ENCODE data around the gene CASP12. TPM values are rescaled to one million over a fixed set of nuclear protein-coding genes. Genes with fewer than 3 reads are reported as not detected.
"Not testable (repeated sequence)": the region's sequence is repeated elsewhere in the genome, so short reads cannot be mapped to it uniquely, and the experiment has no call there.

The CASP12 gene
- total RNA-seq (under 1 TPM in 3 of 4 donors, not detected in 1; 0.25 to 0.45 (median 0.26) TPM), polyA plus RNA-seq (0.23 TPM)
- long read RNA-seq, donor 1: 0 reads
- long read RNA-seq, donor 2: 0 reads
- long read RNA-seq, donor 3, partial matches to known transcripts: 0 of 1 reads
- long read RNA-seq, donor 3, other reads (novel, unspliced or antisense): 1 of 1 reads
- long read RNA-seq, donor 4: 0 reads

- intact Hi-C loops (cut with DNase I): no loop called here
- no peaks in the 10 kb centered on the region for H3K9me3 ChIP-seq (ENCODE audit: control insufficient read depth, low read length)
- DNase-seq (peak in 1 of 3 donors; percentile 19), ATAC-seq (peak; percentile 72 to 91)
- 32% methylated on average over 9 of the region's 9 CpGs for WGBS
- H3K4me1 ChIP-seq (ENCODE audit: control insufficient read depth, insufficient read depth, low read length): no peaks in the 10 kb centered on the region
- peak within 1 kb of the TSS; percentile 63 for H3K4me3 ChIP-seq (ENCODE audit: low read length)
- peak within 1 kb of the TSS; percentile 79 for H3K27ac ChIP-seq (ENCODE audit: low read length)
- H3K27me3 ChIP-seq (ENCODE audit: control insufficient read depth, insufficient read depth): no peaks in the 10 kb centered on the region
Observed at GRCh38 chr11:104897891-104898684, at the start of gene CASP12. TSS of gene CASP12 (minus strand) at chr11:104898460.

- intact Hi-C loops (cut with DNase I): no loop called here
- no peaks in the 10 kb centered on the region for H3K9me3 ChIP-seq (ENCODE audit: control insufficient read depth, low read length)
- no peak overlapping the region for H3K27ac ChIP-seq (ENCODE audit: low read length)
- H3K4me1 ChIP-seq (ENCODE audit: control insufficient read depth, insufficient read depth, low read length): no peaks in the 10 kb centered on the region
- DNase-seq (no peak), ATAC-seq (peak; percentile 33 to 63)
- whole genome bisulfite sequencing: 11% methylated on average over 2 of the region's 2 CpGs
- H3K27me3 ChIP-seq (ENCODE audit: control insufficient read depth, insufficient read depth): no peaks in the 10 kb centered on the region
- no peak overlapping the region for H3K4me3 ChIP-seq (ENCODE audit: low read length)
Observed at GRCh38 chr11:104946907-104947306, 48.6 kb upstream of the CASP12 start.

- no peak for ATAC-seq
- intact Hi-C loops (cut with DNase I): no loop called here
- Histone ChIP-seq H3K27ac (ENCODE audit: low read length) (no peak overlapping the region), H3K27me3 (ENCODE audit: control insufficient read depth, insufficient read depth) (no peaks in the 10 kb centered on the region), H3K4me3 (ENCODE audit: low read length) (no peak overlapping the region), H3K9me3 (ENCODE audit: control insufficient read depth, low read length) (no peaks in the 10 kb centered on the region), H3K4me1 (ENCODE audit: control insufficient read depth, insufficient read depth, low read length) (no peaks in the 10 kb centered on the region)
- DNase-seq: no peak
Observed at GRCh38 chr11:104944076-104944475, 45.8 kb upstream of the CASP12 start.

GRCh38 chr11:104943561-104943960 lies 45.3 kb upstream of the CASP12 start:
- H3K27me3 ChIP-seq (ENCODE audit: control insufficient read depth, insufficient read depth): no peaks in the 10 kb centered on the region
- intact Hi-C loops (cut with DNase I): no loop called here
- no peak overlapping the region for H3K27ac ChIP-seq (ENCODE audit: low read length)
- no peaks in the 10 kb centered on the region for H3K4me1 ChIP-seq (ENCODE audit: control insufficient read depth, insufficient read depth, low read length)
- H3K4me3 ChIP-seq (ENCODE audit: low read length): no peak overlapping the region
- no peak for DNase-seq
- no peaks in the 10 kb centered on the region for H3K9me3 ChIP-seq (ENCODE audit: control insufficient read depth, low read length)
- no peak for ATAC-seq
- 46% methylated on average over 2 of the region's 2 CpGs for WGBS

GRCh38 chr11:104934594-104934993 lies 36.3 kb upstream of the CASP12 start:
- Histone ChIP-seq H3K4me3 (ENCODE audit: low read length) (no peak overlapping the region), H3K4me1 (ENCODE audit: control insufficient read depth, insufficient read depth, low read length) (no peaks in the 10 kb centered on the region), H3K9me3 (ENCODE audit: control insufficient read depth, low read length) (no peaks in the 10 kb centered on the region), H3K27me3 (ENCODE audit: control insufficient read depth, insufficient read depth) (no peaks in the 10 kb centered on the region), H3K27ac (ENCODE audit: low read length) (no peak overlapping the region)
- no peak for ATAC-seq
- 59% methylated on average over 1 of the region's 1 CpG for WGBS
- intact Hi-C loops (cut with DNase I): no loop called here
- DNase-seq: no peak

GRCh38 chr11:104934073-104934472 lies 35.8 kb upstream of the CASP12 start:
- DNase-seq; H3K27ac ChIP-seq (ENCODE audit: low read length); intact Hi-C loops (cut with DNase I); H3K4me1 ChIP-seq (ENCODE audit: control insufficient read depth, insufficient read depth, low read length); H3K9me3 ChIP-seq (ENCODE audit: control insufficient read depth, low read length); H3K4me3 ChIP-seq (ENCODE audit: low read length); ATAC-seq; H3K27me3 ChIP-seq (ENCODE audit: control insufficient read depth, insufficient read depth): not testable (repeated sequence)
- 94% methylated on average over 3 of the region's 3 CpGs for WGBS

- Histone ChIP-seq H3K27me3 (ENCODE audit: control insufficient read depth, insufficient read depth) (no peaks in the 10 kb centered on the region), H3K4me3 (ENCODE audit: low read length) (no peak overlapping the region), H3K4me1 (ENCODE audit: control insufficient read depth, insufficient read depth, low read length) (no peaks in the 10 kb centered on the region), H3K27ac (ENCODE audit: low read length) (no peak overlapping the region), H3K9me3 (ENCODE audit: control insufficient read depth, low read length) (no peaks in the 10 kb centered on the region)
- intact Hi-C loops (cut with DNase I): no loop called here
- DNase-seq: no peak
- no peak for ATAC-seq
Observed at GRCh38 chr11:104928811-104929210, 30.6 kb upstream of the CASP12 start.

GRCh38 chr11:104926771-104927611 lies 28.7 kb upstream of the CASP12 start:
- H3K27me3 ChIP-seq (ENCODE audit: control insufficient read depth, insufficient read depth): no peaks in the 10 kb centered on the region
- intact Hi-C loops (cut with DNase I): no loop called here
- H3K4me1 ChIP-seq (ENCODE audit: control insufficient read depth, insufficient read depth, low read length): no peaks in the 10 kb centered on the region
- 77% methylated on average over 9 of the region's 9 CpGs for WGBS
- DNase-seq (no peak), ATAC-seq (no peak)
- H3K4me3 ChIP-seq (ENCODE audit: low read length): no peak overlapping the region
- H3K9me3 ChIP-seq (ENCODE audit: control insufficient read depth, low read length): no peaks in the 10 kb centered on the region
- no peak overlapping the region for H3K27ac ChIP-seq (ENCODE audit: low read length)

GRCh38 chr11:104925850-104926249 lies 27.6 kb upstream of the CASP12 start:
- Histone ChIP-seq H3K27ac (ENCODE audit: low read length) (no peak overlapping the region), H3K27me3 (ENCODE audit: control insufficient read depth, insufficient read depth) (no peaks in the 10 kb centered on the region), H3K4me1 (ENCODE audit: control insufficient read depth, insufficient read depth, low read length) (no peaks in the 10 kb centered on the region), H3K4me3 (ENCODE audit: low read length) (no peak overlapping the region), H3K9me3 (ENCODE audit: control insufficient read depth, low read length) (no peaks in the 10 kb centered on the region)
- no peak for DNase-seq
- intact Hi-C loops (cut with DNase I): no loop called here
- 96% methylated on average over 6 of the region's 6 CpGs for WGBS
- no peak for ATAC-seq

- no peaks in the 10 kb centered on the region for H3K4me1 ChIP-seq (ENCODE audit: control insufficient read depth, insufficient read depth, low read length)
- no peaks in the 10 kb centered on the region for H3K27me3 ChIP-seq (ENCODE audit: control insufficient read depth, insufficient read depth)
- intact Hi-C loops (cut with DNase I): no loop called here
- WGBS: 26% methylated on average over 6 of the region's 6 CpGs
- ATAC-seq (peak; percentile 58 to 66), DNase-seq (no peak)
- peak overlapping the region; percentile 58 for H3K27ac ChIP-seq (ENCODE audit: low read length)
- H3K4me3 ChIP-seq (ENCODE audit: low read length): peak overlapping the region; percentile 91
- H3K9me3 ChIP-seq (ENCODE audit: control insufficient read depth, low read length): no peaks in the 10 kb centered on the region
Observed at GRCh38 chr11:104918113-104918824, 20.0 kb upstream of the CASP12 start.

All from right cardiac atrium (tissue), 5 donors.